ENCODE results near the gene PLAGL1.

DNA sequence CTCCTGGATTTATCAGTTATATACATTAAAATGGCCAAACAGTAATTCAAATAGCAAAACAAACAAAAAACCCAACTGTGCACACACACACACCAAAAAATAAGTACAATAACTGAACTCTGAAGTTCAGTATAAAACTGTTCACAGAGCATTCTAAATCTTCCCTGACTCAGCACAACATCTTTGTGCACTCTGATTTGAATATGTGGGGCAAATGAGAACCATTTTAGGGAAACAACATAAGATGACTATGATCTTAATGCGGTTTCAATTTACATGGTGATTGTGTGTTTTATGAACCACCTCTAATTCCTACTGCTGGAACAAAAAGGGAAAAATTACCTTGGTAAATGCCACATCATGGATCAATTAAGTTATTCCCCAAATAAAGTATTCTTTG lies 41.7 kb downstream of the PLAGL1 start:
- TF ChIP-seq, protein P1, sequence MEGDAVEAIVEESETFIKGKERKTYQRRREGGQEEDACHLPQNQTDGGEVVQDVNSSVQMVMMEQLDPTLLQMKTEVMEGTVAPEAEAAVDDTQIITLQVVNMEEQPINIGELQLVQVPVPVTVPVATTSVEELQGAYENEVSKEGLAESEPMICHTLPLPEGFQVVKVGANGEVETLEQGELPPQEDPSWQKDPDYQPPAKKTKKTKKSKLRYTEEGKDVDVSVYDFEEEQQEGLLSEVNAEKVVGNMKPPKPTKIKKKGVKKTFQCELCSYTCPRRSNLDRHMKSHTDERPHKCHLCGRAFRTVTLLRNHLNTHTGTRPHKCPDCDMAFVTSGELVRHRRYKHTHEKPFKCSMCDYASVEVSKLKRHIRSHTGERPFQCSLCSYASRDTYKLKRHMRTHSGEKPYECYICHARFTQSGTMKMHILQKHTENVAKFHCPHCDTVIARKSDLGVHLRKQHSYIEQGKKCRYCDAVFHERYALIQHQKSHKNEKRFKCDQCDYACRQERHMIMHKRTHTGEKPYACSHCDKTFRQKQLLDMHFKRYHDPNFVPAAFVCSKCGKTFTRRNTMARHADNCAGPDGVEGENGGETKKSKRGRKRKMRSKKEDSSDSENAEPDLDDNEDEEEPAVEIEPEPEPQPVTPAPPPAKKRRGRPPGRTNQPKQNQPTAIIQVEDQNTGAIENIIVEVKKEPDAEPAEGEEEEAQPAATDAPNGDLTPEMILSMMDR (IDR thresholded peaks at IDR 0.05; ENCODE audit: low read depth, low read length, missing input control): no peak
- TF ChIP-seq SP1 (IDR thresholded peaks at IDR 0.05) (no peak), FOXA2 (IDR thresholded peaks at IDR 0.05) (no peak), HNF4G (IDR thresholded peaks at IDR 0.05) (no peak), YY1 (IDR thresholded peaks at IDR 0.05) (no peak), GABPA (IDR thresholded peaks at IDR 0.05 in 1 of 2, conservative IDR thresholded peaks at IDR 0.05 in 1 of 2) (no peak)
- TF ChIP-seq, protein P2, sequence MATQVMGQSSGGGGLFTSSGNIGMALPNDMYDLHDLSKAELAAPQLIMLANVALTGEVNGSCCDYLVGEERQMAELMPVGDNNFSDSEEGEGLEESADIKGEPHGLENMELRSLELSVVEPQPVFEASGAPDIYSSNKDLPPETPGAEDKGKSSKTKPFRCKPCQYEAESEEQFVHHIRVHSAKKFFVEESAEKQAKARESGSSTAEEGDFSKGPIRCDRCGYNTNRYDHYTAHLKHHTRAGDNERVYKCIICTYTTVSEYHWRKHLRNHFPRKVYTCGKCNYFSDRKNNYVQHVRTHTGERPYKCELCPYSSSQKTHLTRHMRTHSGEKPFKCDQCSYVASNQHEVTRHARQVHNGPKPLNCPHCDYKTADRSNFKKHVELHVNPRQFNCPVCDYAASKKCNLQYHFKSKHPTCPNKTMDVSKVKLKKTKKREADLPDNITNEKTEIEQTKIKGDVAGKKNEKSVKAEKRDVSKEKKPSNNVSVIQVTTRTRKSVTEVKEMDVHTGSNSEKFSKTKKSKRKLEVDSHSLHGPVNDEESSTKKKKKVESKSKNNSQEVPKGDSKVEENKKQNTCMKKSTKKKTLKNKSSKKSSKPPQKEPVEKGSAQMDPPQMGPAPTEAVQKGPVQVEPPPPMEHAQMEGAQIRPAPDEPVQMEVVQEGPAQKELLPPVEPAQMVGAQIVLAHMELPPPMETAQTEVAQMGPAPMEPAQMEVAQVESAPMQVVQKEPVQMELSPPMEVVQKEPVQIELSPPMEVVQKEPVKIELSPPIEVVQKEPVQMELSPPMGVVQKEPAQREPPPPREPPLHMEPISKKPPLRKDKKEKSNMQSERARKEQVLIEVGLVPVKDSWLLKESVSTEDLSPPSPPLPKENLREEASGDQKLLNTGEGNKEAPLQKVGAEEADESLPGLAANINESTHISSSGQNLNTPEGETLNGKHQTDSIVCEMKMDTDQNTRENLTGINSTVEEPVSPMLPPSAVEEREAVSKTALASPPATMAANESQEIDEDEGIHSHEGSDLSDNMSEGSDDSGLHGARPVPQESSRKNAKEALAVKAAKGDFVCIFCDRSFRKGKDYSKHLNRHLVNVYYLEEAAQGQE (IDR thresholded peaks at IDR 0.05): no peak
